ENCODE results near the gene NPW.

The NPW gene

GRCh38 chr16:2035431-2036199 lies 16.0 kb downstream of the NPW start:
- no peak for DNase-seq (ENCODE audit: low read depth, low spot score)

- no peak for DNase-seq (ENCODE audit: low read depth, low spot score)
Measured at GRCh38 chr16:2036200-2036966, 16.8 kb downstream of the NPW start.

DNA sequence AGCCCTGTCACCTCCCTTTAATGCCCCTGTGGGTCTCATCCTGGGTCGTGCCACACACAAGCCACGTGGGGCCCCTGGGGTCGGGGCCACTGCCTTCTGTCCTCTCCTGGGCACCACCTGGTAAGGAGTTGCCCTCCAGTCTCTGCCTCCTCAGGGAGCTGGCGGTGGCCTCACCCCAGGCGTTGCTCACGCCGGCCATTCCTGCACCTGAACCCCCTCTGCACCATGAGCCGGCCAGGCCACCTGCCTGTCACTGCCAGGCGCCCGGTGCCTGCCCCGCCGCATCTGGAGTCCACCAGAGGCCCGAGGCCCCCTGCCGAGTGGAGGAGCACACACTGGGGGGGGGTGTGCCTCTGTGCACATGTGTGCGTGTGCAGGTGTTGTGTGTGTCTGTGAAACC lies 17.5 kb downstream of the NPW start:
- no peak for DNase-seq (ENCODE audit: low read depth, low spot score)

DNA sequence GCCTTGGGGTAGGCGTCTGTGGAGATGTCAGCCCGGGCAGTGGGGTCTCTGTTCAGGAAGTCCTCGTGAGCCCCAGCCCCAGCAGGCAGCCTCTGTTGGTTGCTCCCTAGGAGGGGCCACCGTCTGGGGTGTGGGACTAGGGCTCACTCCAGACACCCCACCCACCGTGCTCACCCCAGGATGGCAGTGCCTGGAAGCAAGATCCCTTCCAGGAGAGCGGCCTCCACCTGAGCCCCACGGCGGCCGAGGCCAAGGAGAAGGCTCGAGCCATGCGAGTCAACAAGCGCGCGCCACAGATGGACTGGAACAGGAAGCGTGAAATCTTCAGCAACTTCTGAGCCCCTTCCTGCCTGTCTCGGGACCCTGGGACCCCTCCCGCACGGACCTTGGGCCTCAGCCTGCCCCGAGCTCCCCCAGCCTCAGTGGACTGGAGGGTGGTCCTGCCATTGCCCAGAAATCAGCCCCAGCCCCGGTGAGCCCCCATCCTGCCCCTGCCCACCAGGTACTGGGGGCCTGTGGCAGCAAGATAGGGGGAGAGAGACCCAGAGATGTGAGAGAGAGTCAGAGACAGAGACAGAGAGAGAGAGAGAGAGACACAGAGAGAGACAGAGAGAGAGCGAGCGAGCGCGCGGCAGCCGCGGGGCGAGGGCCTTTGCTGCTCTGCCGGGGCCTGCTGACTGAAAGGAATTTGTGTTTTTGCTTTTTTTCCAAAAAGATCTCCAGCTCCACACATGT lies 18.2 kb downstream of the NPW start:
- DNase-seq (ENCODE audit: low read depth, low spot score) = no peak

GRCh38 chr16:2038382-2039231 lies 19.0 kb downstream of the NPW start:
- DNase-seq (ENCODE audit: low read depth, low spot score) = no peak

GRCh38 chr16:2039274-2040031 lies 19.9 kb downstream of the NPW start:
- no peak for DNase-seq (ENCODE audit: low read depth, low spot score)

DNA sequence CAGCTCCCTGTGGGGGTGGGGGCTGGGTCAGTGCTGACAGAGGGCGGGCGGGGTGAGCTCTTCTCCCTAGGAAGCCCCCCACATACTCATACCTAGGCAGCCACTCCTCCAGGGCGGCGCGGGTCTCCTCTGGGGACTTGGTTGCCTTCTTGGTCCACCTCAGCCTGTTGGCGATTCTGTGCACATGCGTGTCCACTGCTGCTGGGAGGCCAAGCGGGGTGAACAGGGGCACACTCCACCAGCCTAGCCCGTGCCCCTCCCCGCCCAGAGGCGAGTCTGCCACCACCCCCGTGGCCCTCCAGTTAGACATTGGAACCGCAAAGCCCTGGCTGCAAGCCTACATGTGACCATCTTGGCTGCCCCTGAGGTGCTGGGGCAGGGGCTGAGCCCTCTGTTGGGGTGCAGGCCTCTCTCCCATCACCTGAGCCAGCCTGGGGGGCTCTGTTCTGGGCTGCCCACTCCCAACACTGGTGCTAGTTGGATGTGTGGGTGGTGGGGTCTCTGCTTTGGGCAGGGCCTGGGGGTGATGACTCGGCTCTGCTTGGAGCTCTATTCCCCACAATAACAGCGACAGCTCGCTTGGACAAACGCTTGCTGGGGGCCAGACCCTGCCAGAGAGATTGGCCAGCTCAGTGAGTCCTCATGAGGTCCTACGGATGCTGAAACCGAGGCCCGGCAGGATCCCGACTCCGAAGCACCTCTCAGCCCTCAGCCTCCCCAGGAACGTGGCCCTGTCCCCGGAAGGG lies 20.6 kb downstream of the NPW start:
- DNase-seq (ENCODE audit: low read depth, low spot score) = no peak

DNA sequence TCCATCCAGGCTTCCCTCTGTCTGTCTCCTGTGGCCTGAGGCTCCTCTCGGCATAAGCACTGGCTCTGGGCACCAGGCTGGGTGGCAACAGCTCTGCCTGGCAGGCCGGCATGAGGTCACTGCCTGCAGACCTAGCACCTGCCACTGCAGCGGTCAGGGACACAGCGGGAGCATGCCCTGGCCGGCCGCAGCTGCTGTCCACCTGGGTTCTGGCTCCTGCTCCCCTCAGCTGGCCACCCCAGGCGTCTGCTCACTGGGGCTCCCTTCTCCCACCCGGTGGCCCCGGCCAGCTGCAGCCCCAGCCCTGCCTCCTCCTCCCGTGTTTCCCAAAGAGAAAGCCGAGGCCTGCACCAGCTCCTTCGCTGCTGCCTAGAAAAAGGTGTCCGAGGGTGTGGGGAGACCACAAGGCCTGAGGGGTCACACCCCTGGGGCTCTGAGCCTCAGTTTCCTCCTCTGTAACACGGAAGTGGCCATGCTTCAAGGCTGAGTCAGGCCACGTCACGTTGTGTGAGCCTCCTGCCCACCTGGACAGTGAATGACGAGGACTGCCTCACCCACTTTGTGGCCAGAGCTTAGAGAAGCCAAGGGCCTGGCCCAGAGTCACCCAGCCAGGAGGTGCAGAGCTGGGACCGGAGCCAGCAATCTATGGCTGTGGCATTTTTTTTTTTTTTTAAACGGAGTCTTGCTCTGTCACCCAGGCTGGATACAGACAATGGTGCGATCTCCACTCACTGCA lies 21.4 kb downstream of the NPW start:
- DNase-seq (ENCODE audit: low read depth, low spot score) = no peak

DNA sequence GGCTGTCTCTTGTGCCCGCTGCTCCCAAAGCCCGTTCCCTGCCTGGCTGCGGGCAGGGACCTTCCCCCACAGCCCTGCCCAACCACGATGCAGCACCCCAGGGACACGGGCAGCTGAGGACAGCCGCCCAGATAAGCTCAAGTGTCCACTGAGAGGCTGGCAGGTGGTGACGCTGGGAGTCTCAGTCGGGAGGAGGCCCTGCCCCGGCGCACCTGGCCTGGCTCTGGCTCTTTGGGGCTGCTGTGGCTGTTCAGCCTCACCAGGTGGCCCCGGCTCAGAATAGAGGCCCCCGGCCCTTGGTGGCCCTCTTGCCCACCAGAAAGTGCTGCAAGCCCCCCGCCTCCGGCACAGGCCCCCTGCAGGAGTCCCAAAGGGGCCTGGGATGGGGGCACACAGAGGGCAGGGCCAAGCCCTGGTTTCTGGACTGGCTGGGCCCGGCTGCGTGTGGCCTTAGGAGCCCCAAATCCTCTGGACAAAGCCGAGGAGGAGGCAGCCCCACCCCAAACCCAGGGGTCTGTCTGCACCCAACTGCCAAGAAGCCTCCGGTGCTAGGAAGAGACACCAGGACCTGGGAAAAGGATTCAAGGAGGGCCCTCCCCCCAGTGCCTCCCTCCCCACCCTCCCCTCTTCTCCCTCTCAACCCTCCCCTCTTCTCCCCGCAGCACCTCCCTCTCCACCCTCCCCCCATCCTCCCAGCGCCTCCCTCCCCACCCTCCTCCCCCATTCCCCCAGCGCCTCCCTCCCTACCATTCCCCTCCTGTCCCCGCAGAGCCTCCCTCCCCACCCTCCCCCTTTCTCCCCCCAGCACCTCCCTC lies 22.8 kb downstream of the NPW start:
- no peak for DNase-seq (ENCODE audit: low read depth, low spot score)

GRCh38 chr16:2042986-2043666 lies 23.5 kb downstream of the NPW start:
- no peak for DNase-seq (ENCODE audit: low read depth, low spot score)

DNA sequence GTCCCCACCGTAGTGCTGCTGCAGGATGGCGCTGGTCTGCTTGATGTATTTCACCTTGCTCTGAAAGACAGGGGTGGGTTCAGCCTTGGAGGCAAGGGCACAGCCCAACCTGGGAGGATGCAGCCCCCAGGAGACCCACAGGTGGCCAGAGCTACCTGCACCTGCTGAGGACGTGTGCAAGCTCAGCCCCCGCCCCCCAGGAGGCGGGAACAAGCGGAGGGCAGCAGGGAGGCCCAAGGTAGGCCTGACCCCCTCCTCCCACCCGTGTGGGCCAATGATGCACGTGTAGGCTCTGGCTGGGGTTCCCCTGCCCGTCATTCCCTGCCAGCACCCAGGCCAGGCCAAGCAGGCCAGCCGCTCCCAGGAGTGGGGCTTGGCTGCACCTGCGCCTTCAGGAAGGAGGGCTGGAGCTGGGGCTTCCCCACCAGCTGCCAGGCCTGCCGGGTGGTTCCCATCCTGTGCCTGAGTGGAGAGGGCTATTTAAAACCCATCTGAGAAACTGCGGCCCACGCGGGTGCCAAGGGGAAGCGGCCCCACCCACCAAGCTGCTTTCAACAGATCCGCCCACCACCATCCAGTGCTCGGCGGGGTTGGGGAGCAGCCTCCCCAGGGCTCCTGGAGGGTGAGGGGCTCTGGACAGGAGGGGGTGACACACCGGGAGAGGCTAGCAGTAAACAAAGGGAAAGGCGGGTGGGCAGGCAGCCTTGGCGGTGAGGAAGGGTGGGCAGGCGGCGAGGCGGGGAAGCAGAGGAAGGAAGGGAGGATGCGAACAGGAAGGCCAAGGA lies 24.3 kb downstream of the NPW start:
- DNase-seq (ENCODE audit: low read depth, low spot score) = no peak

DNA sequence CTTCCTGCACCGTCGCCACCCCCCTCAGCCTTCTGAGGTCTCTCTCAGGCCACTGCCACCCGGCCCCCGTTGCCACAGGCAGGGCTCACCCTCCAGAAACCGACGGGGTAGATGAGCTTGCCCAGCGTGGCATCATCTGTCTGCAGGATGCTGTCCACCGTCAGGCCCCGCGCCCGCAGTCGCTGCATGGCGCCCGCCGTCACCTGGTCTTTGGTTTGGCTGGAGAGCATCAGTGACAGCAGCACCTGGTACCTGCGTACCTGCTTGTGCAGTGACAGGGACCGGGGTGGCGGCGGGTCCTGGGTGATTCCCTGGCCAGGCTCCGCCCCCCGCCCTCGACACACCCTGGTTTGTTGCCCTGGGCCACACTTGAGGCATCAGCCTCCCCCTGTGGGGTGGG lies 25.0 kb downstream of the NPW start:
- DNase-seq (ENCODE audit: low read depth, low spot score) = no peak

DNA sequence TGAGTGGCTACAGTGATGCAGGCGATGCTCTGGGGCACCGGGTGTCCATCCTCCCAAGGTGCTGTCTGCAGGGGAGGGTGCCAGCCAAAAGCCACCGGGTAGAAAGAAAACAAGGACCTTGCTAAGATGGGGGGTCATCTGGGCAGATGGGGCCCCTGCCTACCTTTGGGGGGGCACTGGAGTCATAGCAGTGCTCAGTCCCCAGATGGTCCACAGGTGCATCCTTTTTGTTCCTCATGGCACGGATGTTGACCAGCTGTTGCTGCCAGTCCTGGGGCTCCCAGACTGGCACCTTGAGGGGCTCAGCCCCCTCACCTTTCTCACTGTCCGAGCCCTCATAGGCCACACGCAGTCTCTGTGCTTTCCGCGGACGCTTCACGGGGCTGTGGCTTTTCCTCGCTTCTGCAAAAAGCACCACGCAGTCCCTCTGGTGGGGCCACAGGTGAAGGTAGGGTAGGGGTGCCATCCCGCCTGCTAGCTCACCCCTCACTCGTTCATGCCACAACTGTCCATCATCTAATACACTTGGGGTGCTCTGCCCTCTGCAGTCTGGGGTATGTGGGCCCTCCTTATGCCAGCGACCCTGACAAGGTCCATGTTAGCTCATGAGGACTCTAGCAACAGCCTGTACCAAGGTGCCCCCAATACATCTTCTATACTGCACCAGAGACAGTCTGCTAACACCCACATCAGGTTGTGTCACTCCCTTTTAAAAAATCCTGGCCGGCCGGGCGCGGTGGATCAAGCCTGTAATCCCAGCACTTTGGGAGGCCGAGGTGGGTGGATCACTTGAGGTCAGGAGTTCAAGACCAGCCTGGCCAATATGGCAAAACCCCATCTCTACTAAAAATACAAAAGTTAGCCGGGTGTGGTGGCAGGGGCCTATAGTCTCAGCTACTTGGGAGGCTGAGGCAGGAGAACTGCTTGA lies 26.6 kb downstream of the NPW start:
- no peak for DNase-seq (ENCODE audit: low read depth, low spot score)

- DNase-seq (ENCODE audit: low read depth, low spot score) = no peak
Measured at GRCh38 chr16:2046893-2047329, 27.3 kb downstream of the NPW start.

GRCh38 chr16:2047330-2048115 lies 27.9 kb downstream of the NPW start, which contains the start of the genes NTHL1 and TSC2:
Gene NTHL1 (minus strand): TSS chr16:2047834. CDS start chr16:2047823, 11 bp downstream.
Gene TSC2 (plus strand): TSS chr16:2047985. CDS start chr16:2048616, 631 bp downstream.
- DNase-seq (ENCODE audit: low read depth, low spot score) = peak; percentile 86

Data from iPS DF 19.7 (cell line).